Upper lobe of left lung (tissue), 6 donors: ENCODE data around the gene CLSTN2. TPM values are rescaled to one million over a fixed set of nuclear protein-coding genes. Genes with fewer than 3 reads are reported as not detected.

ENCODE experiments used
- ATAC-seq, 2 donors: fragments of 200-7000 bp; cut with Tn5 transposase; one replicate each; pipeline ENCODE4 v1.9.1; 2022; ENCODE audit warnings: mild to moderate bottlenecking in 2 of 2, moderate library complexity in 2 of 2; ENCODE audit not compliant: low FRiP score in 2 of 2
- DNase-seq, 2 donors: peaks; one replicate each; pipeline ENCODE4 v3.0.0-alpha.2; 2019 to 2020
- H3K27ac ChIP-seq, 4 donors: fragments of 200-600 bp; sonication (generic); one replicate each; pipeline ENCODE4 v1.5.1; 2016 to 2019
- H3K27me3 ChIP-seq, 4 donors: fragments of 200-600 bp; sonication (generic); one replicate each; pipeline ENCODE4 v1.5.1; 2017 to 2019
- H3K36me3 ChIP-seq, 4 donors: fragments of 200-600 bp; sonication (generic); one replicate each; pipeline ENCODE4 v1.5.1; 2016 to 2019
- H3K4me1 ChIP-seq, 4 donors: fragments of 200-600 bp; sonication (generic); one replicate each; pipeline ENCODE4 v1.5.1; 2018 to 2019
- H3K4me3 ChIP-seq, 4 donors: fragments of 200-600 bp; sonication (generic); one replicate each; pipeline ENCODE4 v1.5.1; 2017 to 2019; ENCODE audit warnings: mild to moderate bottlenecking in 2 of 4, moderate library complexity in 1 of 4
- H3K9me3 ChIP-seq, 4 donors: fragments of 200-600 bp; sonication (generic); one replicate each; pipeline ENCODE4 v1.5.1; 2018 to 2019
- CTCF ChIP-seq, 6 experiments: fragments of 450-650 bp in 4 of 6; fragments of 200-600 bp in 2 of 6; sonication (generic) in 2 of 6; IDR thresholded peaks; one replicate each; pipeline ENCODE4 v1.5.1; 2016 to 2019; ENCODE audit warnings: antibody characterized with exemption in 6 of 6
- EP300 ChIP-seq, 4 donors: sonication (generic); formaldehyde crosslinking; IDR thresholded peaks; one replicate each; pipeline ENCODE4 v1.5.1; 2017; ENCODE audit warnings: antibody characterized with exemption in 4 of 4, control low read depth in 2 of 4
- POLR2A ChIP-seq, 4 donors: fragments of 450-650 bp; IDR thresholded peaks; one replicate each; pipeline ENCODE4 v1.5.1; 2016 to 2017; ENCODE audit warnings: antibody characterized with exemption in 4 of 4, mild to moderate bottlenecking in 2 of 4
- POLR2AphosphoS5 ChIP-seq, 2 donors: sonication (generic); formaldehyde crosslinking; IDR thresholded peaks; one replicate each; pipeline ENCODE4 v1.5.1; 2017; ENCODE audit warnings: antibody characterized with exemption in 2 of 2
- WGBS, 2 donors: methylation state at CpG; one replicate each; pipeline ENCODE4 v1.1.5; 2017 to 2018; 5-methylcytosine and 5-hydroxymethylcytosine counted together
- total RNA-seq, 6 donors: library from RNA; depleted of rRNA in 4 of 6; stranded (reverse); fragments of >200 nt in 4 of 6; gene quantifications; one replicate each; pipeline versions ENCODE4 v1.1.0 to v1.2.1, GENCODE V29; 2016 to 2021
- donor health status: DM: no; HTN: no; CAD: no; lungs with moderate emphysema.
- donor health status: DM: no; HTN: yes; CAD: no; lungs with severe emphysema.

The CLSTN2 gene
- total RNA-seq, 6 donors from 2014 or later, result 1.0 to 4.3 (median 1.6) TPM

DNA sequence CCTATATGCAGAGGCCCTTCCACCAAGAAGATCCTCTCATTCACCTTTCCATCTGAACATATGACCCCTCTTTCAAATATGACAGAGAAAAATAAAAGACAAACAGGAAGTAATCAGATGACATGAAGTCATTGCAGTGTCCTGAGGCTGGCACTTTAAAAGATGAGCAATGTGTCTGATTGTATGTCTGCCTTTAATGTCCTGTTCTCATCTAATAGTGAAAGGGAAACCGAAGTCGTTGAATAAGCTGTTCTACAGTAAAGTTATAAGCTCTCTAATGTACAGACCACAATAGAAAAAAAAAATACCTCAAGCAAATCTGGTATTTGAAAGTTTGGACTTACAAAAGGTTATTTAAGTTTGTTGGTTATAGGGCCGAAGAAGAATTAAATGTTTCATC lies 243.0 kb downstream of the CLSTN2 start:
- Histone ChIP-seq H3K4me1 (no peaks in the 10 kb centered on the region), H3K27ac (no peak overlapping the region), H3K4me3 (no peak overlapping the region), H3K27me3 (no peaks in the 10 kb centered on the region), H3K36me3 (no peaks in the 10 kb centered on the region), H3K9me3 (no peaks in the 10 kb centered on the region)
- DNase-seq (no peak), ATAC-seq (no peak)
- no peak for TF ChIP-seq POLR2A (IDR thresholded peaks at IDR 0.05)
- TF ChIP-seq POLR2AphosphoS5 (IDR thresholded peaks at IDR 0.05), result no peak
- no peak for TF ChIP-seq EP300 (IDR thresholded peaks at IDR 0.05)
- no peak for TF ChIP-seq CTCF (IDR thresholded peaks at IDR 0.05)
- 76 to 87% methylated on average over 3 of the region's 3 CpGs for WGBS, 2 donors

- Histone ChIP-seq H3K27ac (no peak overlapping the region), H3K27me3 (no peaks in the 10 kb centered on the region), H3K9me3 (no peaks in the 10 kb centered on the region), H3K36me3 (no peaks in the 10 kb centered on the region), H3K4me3 (no peak overlapping the region), H3K4me1 (no peaks in the 10 kb centered on the region)
- 76 to 84% methylated on average over 5 of the region's 5 CpGs for WGBS, 2 donors
- no peak for TF ChIP-seq EP300 (IDR thresholded peaks at IDR 0.05)
- no peak for TF ChIP-seq POLR2A (IDR thresholded peaks at IDR 0.05)
- TF ChIP-seq POLR2AphosphoS5 (IDR thresholded peaks at IDR 0.05), result no peak
- no peak for TF ChIP-seq CTCF (IDR thresholded peaks at IDR 0.05)
- DNase-seq, result no peak
- ATAC-seq, result no peak
These were observed 243.5 kb downstream of the CLSTN2 start for GRCh38 chr3:140178482-140178881.

DNA sequence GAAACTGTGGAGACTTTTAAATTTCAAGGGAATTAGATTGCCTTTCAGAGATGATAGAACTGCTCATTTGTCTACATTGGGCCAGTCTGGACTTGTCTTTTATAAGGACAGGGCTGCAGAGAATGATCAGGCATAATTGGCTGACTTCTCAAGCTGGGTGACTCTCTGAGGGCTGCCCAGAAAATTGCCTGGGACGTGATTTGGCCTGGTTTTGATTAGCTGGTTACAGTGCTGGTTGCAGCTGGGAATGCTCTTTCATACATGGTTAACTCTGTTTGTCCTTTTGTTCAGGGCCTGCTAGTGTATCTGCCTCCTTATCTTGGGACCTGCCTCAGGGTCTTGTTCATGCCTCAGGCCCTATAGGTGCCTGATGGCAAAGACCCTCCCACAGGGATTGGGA lies 245.6 kb downstream of the CLSTN2 start:
- H3K9me3 ChIP-seq, result no peaks in the 10 kb centered on the region
- no peak overlapping the region for H3K4me3 ChIP-seq
- no peaks in the 10 kb centered on the region for H3K4me1 ChIP-seq
- no peak overlapping the region for H3K27ac ChIP-seq
- TF ChIP-seq POLR2A (IDR thresholded peaks at IDR 0.05), result no peak
- no peak for TF ChIP-seq CTCF (IDR thresholded peaks at IDR 0.05)
- TF ChIP-seq EP300 (IDR thresholded peaks at IDR 0.05), result no peak
- no peak for TF ChIP-seq POLR2AphosphoS5 (IDR thresholded peaks at IDR 0.05)
- ATAC-seq, result peak in 1 of 2 donors; percentile 19
- DNase-seq, result no peak
- H3K36me3 ChIP-seq, result no peaks in the 10 kb centered on the region
- 50 to 55% methylated on average over 1 of the region's 1 CpG for WGBS, 2 donors
- H3K27me3 ChIP-seq, result no peaks in the 10 kb centered on the region

DNA sequence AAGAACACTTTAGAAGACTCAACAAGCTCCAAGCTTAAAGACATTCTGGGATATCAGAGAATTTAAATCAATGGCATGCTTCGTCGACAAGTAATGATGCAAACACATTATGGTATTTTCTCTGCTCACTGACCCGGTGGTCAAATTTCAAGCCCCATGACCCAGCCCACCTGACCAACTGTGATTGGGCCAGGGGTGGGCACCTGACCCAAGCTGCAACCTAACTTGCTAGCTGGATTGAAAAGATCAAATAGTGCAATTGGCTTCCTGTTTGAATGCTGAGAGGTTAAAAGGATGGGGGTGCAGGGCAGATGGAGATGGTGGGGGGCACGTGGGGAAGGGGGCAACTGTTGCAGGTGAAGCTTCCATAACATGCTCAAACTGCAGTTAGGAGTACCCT lies 250.4 kb downstream of the CLSTN2 start:
- H3K4me1 ChIP-seq, result peaks cover 0 to 6% (median 0%) of the 10 kb centered on the region in 4 donors
- H3K9me3 ChIP-seq, result no peaks in the 10 kb centered on the region
- H3K4me3 ChIP-seq, result no peak overlapping the region
- 83 to 84% methylated on average over 4 of the region's 4 CpGs for WGBS, 2 donors
- ATAC-seq, result no peak
- TF ChIP-seq CTCF (IDR thresholded peaks at IDR 0.05) (no peak), EP300 (IDR thresholded peaks at IDR 0.05) (no peak), POLR2AphosphoS5 (IDR thresholded peaks at IDR 0.05) (no peak), POLR2A (IDR thresholded peaks at IDR 0.05) (no peak)
- H3K36me3 ChIP-seq, result no peaks in the 10 kb centered on the region
- DNase-seq, result no peak
- H3K27me3 ChIP-seq, result no peaks in the 10 kb centered on the region
- no peak overlapping the region for H3K27ac ChIP-seq

GRCh38 chr3:140186421-140186920 lies 251.5 kb downstream of the CLSTN2 start:
- ATAC-seq, result peak in 1 of 2 donors; percentile 79
- DNase-seq, result no peak

More at GRCh38 chr3:140186421-140186920, 251.5 kb downstream of the CLSTN2 start:
- Histone ChIP-seq H3K4me1 (peaks cover 0 to 6% (median 0%) of the 10 kb centered on the region in 4 donors), H3K36me3 (no peaks in the 10 kb centered on the region), H3K27me3 (no peaks in the 10 kb centered on the region), H3K9me3 (no peaks in the 10 kb centered on the region), H3K27ac (no peak overlapping the region), H3K4me3 (no peak overlapping the region)
- TF ChIP-seq POLR2AphosphoS5 (IDR thresholded peaks at IDR 0.05) (no peak), EP300 (IDR thresholded peaks at IDR 0.05) (no peak), CTCF (IDR thresholded peaks at IDR 0.05) (no peak), POLR2A (IDR thresholded peaks at IDR 0.05) (no peak)
